ENCODE data around the gene TIMM8B.

- TF ChIP-seq MAX (IDR thresholded peaks at IDR 0.05) (no peak), RNF2 (IDR thresholded peaks at IDR 0.05; ENCODE audit: borderline replicate concordance, low read depth) (no peak), MYC (IDR thresholded peaks at IDR 0.05; ENCODE audit: borderline replicate concordance, low read length) (no peak), CTCF (IDR thresholded peaks at IDR 0.05) (no peak), ZFP36 (IDR thresholded peaks at IDR 0.05; ENCODE audit: borderline replicate concordance, partially characterized antibody) (no peak), RAD21 (conservative IDR thresholded peaks at IDR 0.05 in 1 of 2, IDR thresholded peaks at IDR 0.05 in 1 of 2) (no peak), REST (IDR thresholded peaks at IDR 0.05) (no peak), NFE2L2 (conservative IDR thresholded peaks at IDR 0.05; ENCODE audit: low read length) (no peak)
These were observed 19.5 kb upstream of the TIMM8B start for GRCh38 chr11:112106070-112106469.
